Right atrium auricular region (tissue), 2 donors: Measurements from ENCODE around the gene FUT9. TPM values are rescaled to one million over a fixed set of nuclear protein-coding genes. Genes with fewer than 3 reads are reported as not detected.

ENCODE experiments used
- DNase-seq: peaks from one replicate; pipeline ENCODE4 v3.0.0-alpha.2; 2019; ENCODE audit warnings: low spot score
- H3K27ac ChIP-seq, 2 donors: fragments of 200-600 bp; sonication (generic); 1 replicate in 1 of 2; 2 replicates in 1 of 2; pipeline ENCODE4 v1.5.1; 2016 to 2019
- H3K27me3 ChIP-seq, 2 donors: fragments of 200-600 bp; sonication (generic); one replicate each; pipeline versions ENCODE4 v1.5.1 to v1.6.0; 2017 to 2019
- H3K36me3 ChIP-seq: fragments of 200-600 bp; sonication (generic); one replicate; pipeline ENCODE4 v1.5.1; 2016
- H3K4me1 ChIP-seq, 2 donors: fragments of 200-600 bp; sonication (generic); one replicate each; pipeline versions ENCODE4 v1.5.1 to v1.6.0; 2017 to 2019
- H3K4me3 ChIP-seq, 2 donors: fragments of 200-600 bp; sonication (generic); 1 replicate in 1 of 2; 2 replicates in 1 of 2; pipeline ENCODE4 v1.5.1; 2017 to 2019; ENCODE audit warnings: mild to moderate bottlenecking in 1 of 2, moderate library complexity in 1 of 2
- H3K9me3 ChIP-seq, 2 donors: fragments of 200-600 bp; sonication (generic); one replicate each; pipeline ENCODE4 v1.5.1; 2019
- CTCF ChIP-seq, 2 donors: fragments of 200-600 bp; sonication (generic); IDR thresholded peaks; one replicate each; pipeline ENCODE4 v1.5.1; 2019; ENCODE audit warnings: antibody characterized with exemption in 2 of 2
- total RNA-seq, 2 donors: library from RNA; depleted of rRNA; stranded (reverse); fragments of >200 nt; gene quantifications; one replicate each; pipeline ENCODE4 v1.1.0, GENCODE V29; 2016

FUT9 gene
- total RNA-seq, 2 donors from 2014 or later = not detected

- Histone ChIP-seq H3K27me3 (no peaks in the 10 kb centered on the region), H3K9me3 (no peaks in the 10 kb centered on the region), H3K4me1 (no peaks in the 10 kb centered on the region), H3K4me3 (no peak overlapping the region), H3K36me3 (no peaks in the 10 kb centered on the region), H3K27ac (no peak overlapping the region)
- TF ChIP-seq CTCF (IDR thresholded peaks at IDR 0.05) = no peak
- DNase-seq = no peak
Measured at GRCh38 chr6:96099069-96099468, 83.3 kb downstream of the FUT9 start.

GRCh38 chr6:96101564-96101963, 85.8 kb downstream of the FUT9 start:
- Histone ChIP-seq H3K27me3 (no peaks in the 10 kb centered on the region), H3K27ac (no peak overlapping the region), H3K4me3 (no peak overlapping the region), H3K9me3 (no peaks in the 10 kb centered on the region), H3K36me3 (no peaks in the 10 kb centered on the region), H3K4me1 (no peaks in the 10 kb centered on the region)
- TF ChIP-seq CTCF (IDR thresholded peaks at IDR 0.05) = no peak
- DNase-seq = no peak

GRCh38 chr6:96104910-96105309, 89.1 kb downstream of the FUT9 start:
- H3K9me3 ChIP-seq = no peaks in the 10 kb centered on the region
- no peak for TF ChIP-seq CTCF (IDR thresholded peaks at IDR 0.05)

GRCh38 chr6:96110878-96111277, 95.1 kb downstream of the FUT9 start:
- no peaks in the 10 kb centered on the region for H3K27me3 ChIP-seq
- H3K4me1 ChIP-seq = no peaks in the 10 kb centered on the region
- H3K4me3 ChIP-seq = no peak overlapping the region
- H3K36me3 ChIP-seq = no peaks in the 10 kb centered on the region
- TF ChIP-seq CTCF (IDR thresholded peaks at IDR 0.05) = no peak
- no peak overlapping the region for H3K27ac ChIP-seq
- DNase-seq = no peak
- H3K9me3 ChIP-seq = no peaks in the 10 kb centered on the region

More at GRCh38 chr6:96104910-96105309, 89.1 kb downstream of the FUT9 start:
- Histone ChIP-seq H3K4me3 (no peak overlapping the region), H3K4me1 (no peaks in the 10 kb centered on the region), H3K27me3 (no peaks in the 10 kb centered on the region), H3K27ac (no peak overlapping the region), H3K36me3 (no peaks in the 10 kb centered on the region)
- DNase-seq = no peak

GRCh38 chr6:96116674-96117073, 100.9 kb downstream of the FUT9 start:
- TF ChIP-seq CTCF (IDR thresholded peaks at IDR 0.05) = no peak
- H3K4me3 ChIP-seq = no peak overlapping the region

GRCh38 chr6:96124778-96125177, 109.0 kb downstream of the FUT9 start:
- no peaks in the 10 kb centered on the region for H3K27me3 ChIP-seq

More at GRCh38 chr6:96116674-96117073, 100.9 kb downstream of the FUT9 start:
- Histone ChIP-seq H3K4me1 (no peaks in the 10 kb centered on the region), H3K36me3 (no peaks in the 10 kb centered on the region), H3K27ac (no peak overlapping the region), H3K9me3 (no peaks in the 10 kb centered on the region), H3K27me3 (no peaks in the 10 kb centered on the region)
- DNase-seq = no peak

More at GRCh38 chr6:96124778-96125177, 109.0 kb downstream of the FUT9 start:
- Histone ChIP-seq H3K4me3 (no peak overlapping the region), H3K36me3 (no peaks in the 10 kb centered on the region), H3K4me1 (no peaks in the 10 kb centered on the region), H3K27ac (no peak overlapping the region), H3K9me3 (peaks cover 0 to 11% of the 10 kb centered on the region in 2 donors)
- TF ChIP-seq CTCF (IDR thresholded peaks at IDR 0.05) = no peak
- DNase-seq = no peak
